Measurements from ENCODE around the gene PHKB. TPM values are rescaled to one million over a fixed set of nuclear protein-coding genes. Genes with fewer than 3 reads are reported as not detected.

The PHKB gene
- total RNA-seq, 1 donor from 2014 or later = 14.6 TPM

DNA sequence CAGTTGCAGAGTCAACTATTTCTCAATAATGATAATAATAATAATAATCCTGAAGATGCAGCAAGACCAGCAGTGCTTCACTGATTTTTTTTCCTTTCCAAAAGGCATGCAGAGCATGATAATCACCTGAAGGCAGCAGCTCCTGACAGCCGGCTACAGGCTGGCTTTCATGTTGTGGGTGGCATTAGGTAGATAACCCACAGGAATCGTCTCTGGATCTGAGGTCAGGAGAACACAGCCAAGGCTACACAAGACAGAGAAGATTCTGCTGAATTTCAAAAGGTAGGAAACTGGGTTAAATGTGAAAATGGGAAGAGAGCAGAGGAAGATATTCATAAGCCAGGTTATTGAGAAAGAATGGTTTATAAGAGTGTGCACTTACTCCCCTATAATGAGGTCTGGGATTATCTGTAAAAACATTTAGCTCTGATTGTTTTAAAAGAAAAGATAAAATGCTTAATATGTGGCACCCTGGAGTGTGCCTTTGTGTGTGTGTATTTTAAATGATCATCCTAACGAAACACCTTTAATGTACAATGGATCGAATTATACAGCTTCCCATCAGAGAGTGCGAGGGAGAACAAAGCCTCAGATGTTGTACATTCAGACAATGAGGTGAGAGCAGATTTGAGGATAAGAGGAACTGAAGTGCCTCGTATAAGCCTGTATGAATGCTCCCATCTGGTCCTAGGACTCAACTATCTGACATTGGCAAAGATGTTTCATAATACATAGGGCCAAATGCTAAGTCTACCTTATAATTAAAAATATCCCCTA is 273.1 kb downstream of the PHKB start:
- TF ChIP-seq, protein P1, sequence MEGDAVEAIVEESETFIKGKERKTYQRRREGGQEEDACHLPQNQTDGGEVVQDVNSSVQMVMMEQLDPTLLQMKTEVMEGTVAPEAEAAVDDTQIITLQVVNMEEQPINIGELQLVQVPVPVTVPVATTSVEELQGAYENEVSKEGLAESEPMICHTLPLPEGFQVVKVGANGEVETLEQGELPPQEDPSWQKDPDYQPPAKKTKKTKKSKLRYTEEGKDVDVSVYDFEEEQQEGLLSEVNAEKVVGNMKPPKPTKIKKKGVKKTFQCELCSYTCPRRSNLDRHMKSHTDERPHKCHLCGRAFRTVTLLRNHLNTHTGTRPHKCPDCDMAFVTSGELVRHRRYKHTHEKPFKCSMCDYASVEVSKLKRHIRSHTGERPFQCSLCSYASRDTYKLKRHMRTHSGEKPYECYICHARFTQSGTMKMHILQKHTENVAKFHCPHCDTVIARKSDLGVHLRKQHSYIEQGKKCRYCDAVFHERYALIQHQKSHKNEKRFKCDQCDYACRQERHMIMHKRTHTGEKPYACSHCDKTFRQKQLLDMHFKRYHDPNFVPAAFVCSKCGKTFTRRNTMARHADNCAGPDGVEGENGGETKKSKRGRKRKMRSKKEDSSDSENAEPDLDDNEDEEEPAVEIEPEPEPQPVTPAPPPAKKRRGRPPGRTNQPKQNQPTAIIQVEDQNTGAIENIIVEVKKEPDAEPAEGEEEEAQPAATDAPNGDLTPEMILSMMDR (IDR thresholded peaks at IDR 0.05) = no peak
- DNase-seq (ENCODE audit: low spot score in 2 of 2) = no peak
- intact Hi-C loops (cut with DNase I) = no loop called here
- no peaks in the 10 kb centered on the region for H3K27me3 ChIP-seq
- no peaks in the 10 kb centered on the region for H3K9me3 ChIP-seq
- H3K36me3 ChIP-seq = no peaks in the 10 kb centered on the region
- no peak overlapping the region for H3K4me3 ChIP-seq
- no peak overlapping the region for H3K27ac ChIP-seq
- no peaks in the 10 kb centered on the region for H3K4me1 ChIP-seq

DNA sequence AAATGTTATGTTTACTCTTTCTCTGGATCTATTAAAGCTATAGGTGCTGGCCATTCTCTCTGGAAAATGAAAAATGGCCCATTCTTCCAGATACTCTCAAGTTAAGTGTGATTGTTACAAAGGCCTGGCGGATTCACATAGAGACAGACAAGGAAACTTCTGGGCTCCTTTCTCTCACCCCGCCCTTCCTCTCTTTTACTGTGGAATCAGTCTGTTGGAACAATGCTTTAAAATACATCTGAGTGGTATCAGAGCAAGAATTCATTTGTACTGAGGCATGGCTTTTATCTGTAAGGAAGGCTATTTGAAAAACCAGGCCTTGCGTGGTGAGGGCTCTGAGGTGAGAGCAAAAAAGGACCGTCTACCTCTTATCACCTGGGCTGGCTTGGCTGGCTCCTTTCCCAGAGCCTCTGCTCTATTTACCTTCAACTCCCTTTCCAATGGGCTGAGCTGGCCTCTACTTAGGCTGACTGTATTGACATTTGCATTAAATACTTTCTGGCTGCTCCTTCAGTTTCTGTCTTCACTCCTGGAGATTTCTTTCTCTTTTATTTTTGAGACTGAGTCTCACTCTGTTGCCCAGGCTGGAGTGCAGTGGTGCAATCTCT is 274.0 kb downstream of the PHKB start:
- H3K9me3 ChIP-seq = no peaks in the 10 kb centered on the region
- no peaks in the 10 kb centered on the region for H3K27me3 ChIP-seq
- no peaks in the 10 kb centered on the region for H3K4me1 ChIP-seq
- intact Hi-C loops (cut with DNase I) = no loop called here
- no peak overlapping the region for H3K4me3 ChIP-seq
- TF ChIP-seq, protein P1 (IDR thresholded peaks at IDR 0.05) = no peak
- no peaks in the 10 kb centered on the region for H3K36me3 ChIP-seq
- H3K27ac ChIP-seq = no peak overlapping the region
- DNase-seq (ENCODE audit: low spot score in 2 of 2) = no peak

DNA sequence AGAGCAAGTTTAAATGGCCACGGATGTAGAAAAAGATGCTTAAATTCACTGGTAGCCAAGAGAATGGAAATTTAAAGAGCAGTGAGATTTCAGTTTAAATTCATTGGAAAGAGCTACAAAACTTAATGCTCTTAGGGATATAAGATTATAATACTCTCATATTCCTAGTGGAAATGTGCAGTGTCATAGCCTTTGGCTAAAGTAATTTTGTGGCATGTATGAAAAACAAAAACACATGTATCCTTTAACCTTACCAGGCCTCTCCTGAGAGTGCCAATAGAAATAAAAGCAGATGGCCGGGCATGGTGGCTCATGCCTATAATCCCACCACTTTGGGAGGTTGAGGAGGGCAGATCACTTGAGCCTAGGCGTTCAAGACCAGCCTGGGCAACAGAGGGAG is 289.2 kb downstream of the PHKB start:
- Histone ChIP-seq H3K27me3 (no peaks in the 10 kb centered on the region), H3K36me3 (no peaks in the 10 kb centered on the region), H3K4me3 (no peak overlapping the region), H3K4me1 (no peaks in the 10 kb centered on the region), H3K9me3 (no peaks in the 10 kb centered on the region), H3K27ac (no peak overlapping the region)
- no peak for DNase-seq (ENCODE audit: low spot score in 2 of 2)
- intact Hi-C loops (cut with DNase I) = no loop called here
- TF ChIP-seq, protein P1 (IDR thresholded peaks at IDR 0.05) = no peak

Other genes starting within 250 kb of the PHKB start
- gene ITFG1, start 268 bp upstream of the PHKB start, total RNA-seq = 56.7 TPM

All from ascending aorta (tissue), 2 donors.